Activated T-cell treated with anti-CD3 and anti-CD28 coated beads, Interleukin-2, amount 50 U/mL, for 4 hours (primary cell): ENCODE measurements around the gene MAP2K7. TPM values are rescaled to one million over a fixed set of nuclear protein-coding genes. Genes with fewer than 3 reads are reported as not detected.
A peak's percentile ranks its signal among the peaks of the same experiment; 100 is the strongest.

ENCODE experiments used
- ATAC-seq, 2 donors: fragments of 200-7000 bp; cut with Tn5 transposase; one replicate each; pipeline ENCODE4 v1.10.0; 2021
- DNase-seq: peaks from one replicate; pipeline ENCODE4 v3.0.0-alpha.2; 2020
- H3K27me3 Mint-ChIP-seq: one replicate; pipeline ENCODE4 v1.8.0; 2021; ENCODE audit warnings: low read depth, mixed read lengths
- H3K36me3 Mint-ChIP-seq: one replicate; pipeline ENCODE4 v1.8.0; 2022; ENCODE audit warnings: mixed read lengths; ENCODE audit not compliant: insufficient read depth
- H3K4me1 Mint-ChIP-seq: one replicate; pipeline ENCODE4 v1.8.0; 2021; ENCODE audit warnings: low read depth, mixed read lengths
- H3K4me3 Mint-ChIP-seq: one replicate; pipeline ENCODE4 v1.8.0; 2021; ENCODE audit warnings: mild to moderate bottlenecking, moderate library complexity, mixed read lengths
- H3K9me3 Mint-ChIP-seq: one replicate; pipeline ENCODE4 v1.8.0; 2021; ENCODE audit warnings: mixed read lengths
- total RNA-seq, 3 donors: library from RNA; stranded (reverse); gene quantifications; one replicate each; pipeline ENCODE4 v1.2.1, GENCODE V29; 2021

The MAP2K7 gene
- total RNA-seq, 3 donors from 2014 or later: 40.4 to 44.0 (median 43.3) TPM

DNA sequence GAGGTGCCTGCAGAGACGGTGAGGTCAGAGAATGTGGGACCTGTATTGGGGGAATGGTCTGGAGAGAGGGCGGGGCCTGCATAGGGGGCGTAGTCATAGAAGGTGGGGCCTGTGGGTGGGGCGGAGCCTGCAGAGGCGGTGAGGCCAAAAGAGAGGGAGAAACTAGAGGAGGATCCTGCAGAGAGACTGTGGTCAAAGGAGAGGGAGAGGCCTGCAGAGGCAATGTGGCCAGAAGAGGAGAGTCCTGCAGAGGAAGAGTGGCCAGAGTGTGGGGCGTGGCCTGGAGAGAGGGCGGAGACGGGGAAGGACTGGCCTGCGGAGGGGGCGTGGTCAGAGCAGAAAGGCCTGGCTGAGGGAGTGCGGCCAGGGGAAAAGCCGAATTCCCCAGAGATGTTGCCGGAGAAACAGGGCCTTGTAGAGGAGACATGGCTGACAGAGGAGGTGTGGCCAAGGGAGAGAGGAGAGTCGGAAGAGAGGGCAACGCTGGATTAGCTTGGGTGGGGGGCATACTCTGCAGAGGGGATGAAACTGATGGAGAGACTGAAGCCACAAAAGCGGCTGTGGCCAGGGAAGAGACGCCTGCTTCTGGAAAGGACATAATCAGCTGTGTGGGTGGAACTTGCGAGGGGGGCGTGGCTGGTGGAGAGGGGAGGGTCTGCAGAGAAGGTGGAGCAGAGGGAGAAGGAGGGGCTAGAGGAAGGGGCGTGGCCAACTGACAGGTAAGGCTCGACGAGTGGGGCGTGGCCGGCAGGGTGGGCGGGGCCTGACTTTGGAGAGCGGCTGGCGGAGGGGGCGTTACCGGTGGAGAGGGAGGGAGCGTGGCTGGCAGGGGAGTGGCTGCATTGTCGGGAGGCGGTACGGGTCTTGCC is 32.0 kb upstream of the MAP2K7 start:
- no peaks in the 10 kb centered on the region for H3K36me3 Mint-ChIP-seq
- DNase-seq (peak; percentile 72), ATAC-seq (peak; percentile 2 to 4)
- peaks cover 22% of the 10 kb centered on the region for H3K4me1 Mint-ChIP-seq
- H3K4me3 Mint-ChIP-seq: peak overlapping the region; percentile 47
- H3K9me3 Mint-ChIP-seq: no peaks in the 10 kb centered on the region
- peaks cover 29% of the 10 kb centered on the region for H3K27me3 Mint-ChIP-seq

DNA sequence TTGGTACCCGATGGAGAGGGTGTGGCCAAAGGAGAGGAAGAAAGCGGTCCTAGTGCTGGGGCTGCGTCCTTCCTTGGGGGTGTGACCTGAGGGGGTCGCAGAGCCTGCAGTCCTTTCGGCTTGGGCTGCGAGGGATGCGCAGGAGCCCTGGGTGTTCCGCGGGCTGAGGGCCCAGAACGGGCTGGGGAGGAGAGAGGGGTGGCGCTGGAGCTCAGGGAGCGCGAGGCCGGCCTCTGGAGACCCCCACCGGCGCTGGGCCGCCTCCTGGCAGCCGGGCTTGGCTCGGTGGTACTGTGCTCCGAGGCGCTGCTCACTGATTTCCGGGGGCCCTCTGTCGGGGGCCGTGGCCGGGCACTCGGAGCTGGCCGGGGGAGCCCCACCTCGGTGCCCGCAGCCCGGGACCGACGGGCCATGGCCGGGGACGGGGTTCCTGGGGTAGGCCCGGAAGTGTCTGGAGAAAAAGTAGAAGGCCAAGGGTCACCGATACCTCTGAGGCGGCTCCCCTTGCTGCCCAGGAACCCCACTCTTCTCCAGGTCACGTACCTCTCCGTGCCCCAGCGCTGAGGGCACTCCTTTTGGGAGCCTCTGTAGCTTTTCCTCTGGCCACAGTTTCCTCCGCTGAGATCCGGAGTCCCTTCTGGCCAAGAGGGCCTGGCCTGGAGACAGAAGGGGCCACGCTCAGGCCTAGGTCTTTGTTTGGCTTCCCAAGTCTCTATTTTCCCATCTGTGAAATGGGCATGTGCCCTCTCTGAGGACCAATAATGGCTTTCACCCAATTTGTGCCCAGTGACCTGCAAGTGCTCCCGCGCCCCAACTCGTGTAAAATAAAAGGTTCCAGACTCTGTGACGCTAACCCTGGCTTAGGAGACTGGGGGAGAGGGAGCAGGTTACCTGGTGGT is 31.1 kb upstream of the MAP2K7 start:
- Mint-ChIP-seq H3K4me3 (peak overlapping the region; percentile 37), H3K27me3 (peaks cover 26% of the 10 kb centered on the region), H3K4me1 (peaks cover 22% of the 10 kb centered on the region), H3K36me3 (no peaks in the 10 kb centered on the region), H3K9me3 (no peaks in the 10 kb centered on the region)
- no peak for DNase-seq
- ATAC-seq: no peak

DNA sequence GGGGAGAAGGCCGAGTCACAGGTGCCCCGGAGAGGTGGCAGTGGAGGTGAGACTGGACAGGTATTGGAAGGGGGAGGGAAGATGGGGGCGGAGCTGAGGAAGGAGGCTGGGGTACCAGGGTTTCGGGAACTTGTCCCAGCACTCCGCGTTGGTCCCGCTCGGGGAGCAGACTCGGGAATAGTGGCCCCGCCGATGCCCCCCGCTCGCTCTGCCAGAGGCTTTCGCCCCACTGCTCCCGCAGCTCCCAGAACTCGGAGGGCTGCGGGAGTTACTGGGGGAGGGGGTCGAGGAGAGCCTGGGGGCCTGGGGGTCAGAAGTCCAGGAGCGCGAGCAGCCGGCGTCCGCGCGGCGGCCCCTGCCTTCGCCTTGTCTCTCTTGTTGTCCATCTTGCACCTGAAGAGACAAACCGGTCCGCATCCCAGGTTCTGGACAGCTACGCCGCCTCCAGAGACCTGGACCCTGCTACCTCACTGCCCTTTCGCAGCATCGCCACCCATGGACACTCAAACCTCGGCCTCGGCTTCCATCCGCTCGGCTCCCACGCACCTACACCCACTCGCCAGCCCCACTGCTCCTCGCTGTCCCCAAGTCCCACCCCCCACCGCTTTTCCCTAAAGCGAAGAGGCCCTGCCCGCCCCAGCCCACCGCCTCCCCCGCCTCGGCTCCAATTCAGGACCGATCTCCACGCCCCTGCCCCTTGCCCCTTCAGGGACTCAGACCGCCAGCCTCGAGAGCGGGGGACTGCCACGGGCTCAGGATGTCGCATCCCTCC is 30.2 kb upstream of the MAP2K7 start:
- H3K4me3 Mint-ChIP-seq: peak overlapping the region; percentile 53
- DNase-seq: no peak

DNA sequence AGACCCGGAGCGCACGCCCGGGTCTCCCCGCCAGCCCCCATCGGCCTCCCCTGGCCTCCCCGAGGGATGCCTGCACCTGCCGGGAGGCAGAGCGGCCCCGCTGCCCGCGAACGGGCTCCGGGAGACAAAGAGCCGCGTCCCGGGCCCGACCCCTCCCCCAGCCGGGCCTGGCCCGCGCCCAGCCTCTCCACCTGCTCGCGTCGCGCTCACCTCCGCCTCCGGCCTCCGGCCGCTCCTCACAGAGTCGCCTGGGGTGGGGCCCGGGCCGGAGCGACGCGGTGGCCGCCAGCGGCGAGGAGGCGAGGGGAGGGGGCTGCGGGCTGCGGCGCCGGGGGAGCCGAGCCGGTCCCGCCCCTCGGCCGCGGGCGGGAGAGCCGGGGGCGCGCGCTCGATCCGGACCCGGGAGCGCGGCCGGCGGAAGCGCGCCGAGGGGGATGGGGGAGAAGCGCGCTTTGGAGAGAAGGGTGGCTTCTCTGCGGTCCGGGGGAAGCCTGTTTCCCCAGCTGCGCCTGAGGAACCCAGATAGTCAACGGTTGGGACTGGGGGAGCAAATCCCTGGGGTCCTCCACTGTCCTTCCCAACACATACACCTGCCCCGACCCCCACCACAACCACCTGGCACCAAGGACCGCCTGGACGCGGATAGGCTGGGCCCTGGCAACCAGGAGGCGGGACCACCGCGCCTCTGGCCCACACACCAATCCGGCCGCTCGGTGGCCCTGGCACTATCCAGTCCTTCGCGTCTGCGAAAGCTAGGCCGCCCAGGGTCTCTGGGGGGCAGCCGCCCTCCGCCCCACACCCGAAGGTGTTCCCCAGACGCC is 29.4 kb upstream of the MAP2K7 start, which contains the start of gene PRR36:
Gene PRR36 (minus strand): TSS at position 315 of the 821 bp plus-strand sequence. CDS start 701 bp downstream, outside the sequence.
- ATAC-seq (peak in 1 of 2 donors; percentile 25), DNase-seq (no peak)
- Mint-ChIP-seq H3K36me3 (no peaks in the 10 kb centered on the region), H3K4me3 (peak within 1 kb of the TSS; percentile 53), H3K4me1 (peaks cover 18% of the 10 kb centered on the region), H3K27me3 (peaks cover 26% of the 10 kb centered on the region), H3K9me3 (no peaks in the 10 kb centered on the region)

More for the DNA sequence above, 30.2 kb upstream of the MAP2K7 start:
- H3K4me1 Mint-ChIP-seq: peaks cover 22% of the 10 kb centered on the region
- ATAC-seq: no peak
- H3K9me3 Mint-ChIP-seq: no peaks in the 10 kb centered on the region
- H3K36me3 Mint-ChIP-seq: no peaks in the 10 kb centered on the region
- H3K27me3 Mint-ChIP-seq: peaks cover 26% of the 10 kb centered on the region

DNA sequence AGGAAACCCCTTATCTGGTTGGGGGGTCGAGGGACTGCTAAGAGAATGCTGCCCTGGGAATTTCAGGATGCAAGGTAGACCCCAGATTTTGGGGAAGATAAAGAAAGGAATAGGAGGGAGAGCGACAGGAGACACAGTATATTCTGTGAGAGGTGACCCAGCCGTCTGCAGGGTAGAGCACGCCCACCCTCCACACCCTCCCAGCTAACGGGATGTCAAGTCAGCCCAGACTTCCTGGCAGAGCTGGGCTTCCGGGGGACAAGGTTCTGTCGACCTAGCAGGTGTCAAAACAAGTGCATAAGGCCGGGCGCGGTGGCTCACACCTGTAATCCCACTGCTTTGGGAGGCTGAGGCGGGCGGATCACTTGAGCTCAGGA is 28.8 kb upstream of the MAP2K7 start:
- no peaks in the 10 kb centered on the region for H3K36me3 Mint-ChIP-seq
- DNase-seq: no peak
- peaks cover 26% of the 10 kb centered on the region for H3K27me3 Mint-ChIP-seq
- peaks cover 18% of the 10 kb centered on the region for H3K4me1 Mint-ChIP-seq
- H3K9me3 Mint-ChIP-seq: no peaks in the 10 kb centered on the region
- ATAC-seq: no peak
- H3K4me3 Mint-ChIP-seq: no peak overlapping the region

- Mint-ChIP-seq H3K27me3 (peaks cover 14% of the 10 kb centered on the region), H3K4me3 (no peak overlapping the region), H3K9me3 (no peaks in the 10 kb centered on the region), H3K36me3 (no peaks in the 10 kb centered on the region), H3K4me1 (peaks cover 5% of the 10 kb centered on the region)
- ATAC-seq (no peak), DNase-seq (no peak)
Observed at GRCh38 chr19:7877249-7877836, 26.3 kb upstream of the MAP2K7 start.

- DNase-seq: no peak
- no peaks in the 10 kb centered on the region for H3K9me3 Mint-ChIP-seq
- no peak overlapping the region for H3K4me3 Mint-ChIP-seq
- peaks cover 5% of the 10 kb centered on the region for H3K27me3 Mint-ChIP-seq
- no peak for ATAC-seq
- peaks cover 3% of the 10 kb centered on the region for H3K4me1 Mint-ChIP-seq
- H3K36me3 Mint-ChIP-seq: no peaks in the 10 kb centered on the region
Observed at GRCh38 chr19:7879111-7879807, 24.4 kb upstream of the MAP2K7 start.

DNA sequence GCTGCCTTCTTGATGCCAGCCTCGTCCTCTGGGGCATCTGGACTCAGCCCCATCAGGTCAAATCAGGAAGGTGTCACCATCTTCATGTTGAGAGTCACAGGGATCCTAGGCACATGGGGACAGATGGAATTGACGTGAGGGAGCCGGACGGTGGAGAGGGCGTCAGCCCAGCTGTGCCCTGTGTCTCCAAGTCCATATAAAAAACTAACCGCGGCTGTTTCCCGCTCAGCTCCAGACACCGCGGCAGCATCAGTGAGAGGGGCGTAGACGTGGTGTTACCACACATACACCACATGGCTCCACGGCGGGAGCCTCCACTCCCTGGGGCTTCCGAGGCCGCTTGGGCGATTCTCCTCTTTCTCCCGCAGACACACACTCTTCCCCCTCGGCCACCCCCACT is 23.8 kb upstream of the MAP2K7 start:
- ATAC-seq (no peak), DNase-seq (no peak)
- peaks cover 3% of the 10 kb centered on the region for H3K27me3 Mint-ChIP-seq
- H3K4me1 Mint-ChIP-seq: no peaks in the 10 kb centered on the region
- no peak overlapping the region for H3K4me3 Mint-ChIP-seq
- no peaks in the 10 kb centered on the region for H3K9me3 Mint-ChIP-seq
- no peaks in the 10 kb centered on the region for H3K36me3 Mint-ChIP-seq

GRCh38 chr19:7881910-7882309 is 21.8 kb upstream of the MAP2K7 start:
- Mint-ChIP-seq H3K4me3 (no peak overlapping the region), H3K4me1 (no peaks in the 10 kb centered on the region), H3K9me3 (no peaks in the 10 kb centered on the region), H3K36me3 (no peaks in the 10 kb centered on the region), H3K27me3 (no peaks in the 10 kb centered on the region)
- no peak for DNase-seq
- no peak for ATAC-seq

- DNase-seq: no peak
- no peak overlapping the region for H3K4me3 Mint-ChIP-seq
- H3K27me3 Mint-ChIP-seq: peaks cover 8% of the 10 kb centered on the region
- no peaks in the 10 kb centered on the region for H3K9me3 Mint-ChIP-seq
- no peaks in the 10 kb centered on the region for H3K4me1 Mint-ChIP-seq
- no peak for ATAC-seq
- H3K36me3 Mint-ChIP-seq: no peaks in the 10 kb centered on the region
Observed at GRCh38 chr19:7883105-7883504, 20.6 kb upstream of the MAP2K7 start.

GRCh38 chr19:7883796-7884570 is 19.7 kb upstream of the MAP2K7 start:
- no peaks in the 10 kb centered on the region for H3K4me1 Mint-ChIP-seq
- H3K36me3 Mint-ChIP-seq: no peaks in the 10 kb centered on the region
- peaks cover 12% of the 10 kb centered on the region for H3K27me3 Mint-ChIP-seq
- H3K9me3 Mint-ChIP-seq: no peaks in the 10 kb centered on the region
- H3K4me3 Mint-ChIP-seq: no peak overlapping the region
- no peak for ATAC-seq
- no peak for DNase-seq

DNA sequence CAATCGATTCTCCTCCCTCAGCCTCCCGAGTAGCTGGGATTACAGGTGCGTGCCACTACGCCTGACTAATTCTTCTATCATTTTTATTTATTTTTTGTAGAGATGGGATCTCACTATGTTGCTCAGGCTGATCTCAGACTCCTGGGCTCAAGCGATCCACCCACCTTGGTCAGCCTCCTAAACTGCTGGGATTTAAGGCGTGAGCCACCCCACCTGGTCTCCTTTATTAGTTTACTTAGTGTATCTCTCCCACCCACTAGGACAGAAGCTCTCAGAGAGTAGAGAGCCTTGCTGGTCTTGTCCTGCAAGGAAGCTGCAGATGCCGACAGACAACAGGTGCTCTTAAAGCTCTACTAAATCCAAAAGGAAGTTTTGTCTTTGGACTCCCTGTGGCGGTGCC is 17.9 kb upstream of the MAP2K7 start:
- no peak overlapping the region for H3K4me3 Mint-ChIP-seq
- no peaks in the 10 kb centered on the region for H3K36me3 Mint-ChIP-seq
- ATAC-seq (no peak), DNase-seq (no peak)
- no peaks in the 10 kb centered on the region for H3K9me3 Mint-ChIP-seq
- H3K27me3 Mint-ChIP-seq: peaks cover 18% of the 10 kb centered on the region
- no peaks in the 10 kb centered on the region for H3K4me1 Mint-ChIP-seq
